ENCODE results near the gene ARSJ. TPM values are rescaled to one million over a fixed set of nuclear protein-coding genes. Genes with fewer than 3 reads are reported as not detected.
A peak's percentile ranks its signal among the peaks of the same experiment; 100 is the strongest.

ARSJ gene
- total and polyA plus RNA-seq, 8 donors = 5.3 to 23.6 (median 7.5) TPM

- Histone ChIP-seq H3K4me3 (no peak overlapping the region), H3K9me3 (no peaks in the 10 kb centered on the region), H3K36me3 (no peaks in the 10 kb centered on the region), H3K27me3 (no peaks in the 10 kb centered on the region), H3K27ac (no peak overlapping the region), H3K4me1 (no peaks in the 10 kb centered on the region)
- DNase-seq (peak in 1 of 4 donors; percentile 39), ATAC-seq (no peak)
- no peak for TF ChIP-seq CTCF (IDR thresholded peaks at IDR 0.05)
- intact Hi-C loops (cut with DNase I) = no loop called here
Measured at GRCh38 chr4:113998079-113998478, 18.6 kb upstream of the ARSJ start.

DNA sequence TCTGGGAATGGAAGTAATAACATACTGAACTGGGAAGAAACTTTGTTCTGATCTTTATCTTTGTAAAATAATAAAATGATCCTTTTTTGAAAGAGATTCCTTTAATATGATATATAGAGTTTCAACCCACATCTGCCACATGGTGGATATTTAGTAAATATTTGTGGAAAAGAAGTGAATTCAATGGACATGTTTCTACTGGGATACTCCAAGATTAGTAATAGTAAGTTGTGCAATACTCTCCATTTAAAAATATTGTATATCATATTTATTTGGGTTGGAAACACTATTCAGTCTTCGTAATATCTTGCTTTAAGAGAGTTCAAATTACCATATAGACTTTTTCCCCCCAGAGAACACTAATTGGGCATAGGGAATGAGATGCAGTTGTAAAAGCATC, 17.8 kb upstream of the ARSJ start:
- intact Hi-C loops (cut with DNase I) = no loop called here
- DNase-seq (no peak), ATAC-seq (no peak)
- no peaks in the 10 kb centered on the region for H3K4me1 ChIP-seq
- H3K36me3 ChIP-seq = no peaks in the 10 kb centered on the region
- H3K9me3 ChIP-seq = no peaks in the 10 kb centered on the region
- no peak for TF ChIP-seq CTCF (IDR thresholded peaks at IDR 0.05)
- no peaks in the 10 kb centered on the region for H3K27me3 ChIP-seq
- H3K27ac ChIP-seq = no peak overlapping the region
- H3K4me3 ChIP-seq = no peak overlapping the region

DNA sequence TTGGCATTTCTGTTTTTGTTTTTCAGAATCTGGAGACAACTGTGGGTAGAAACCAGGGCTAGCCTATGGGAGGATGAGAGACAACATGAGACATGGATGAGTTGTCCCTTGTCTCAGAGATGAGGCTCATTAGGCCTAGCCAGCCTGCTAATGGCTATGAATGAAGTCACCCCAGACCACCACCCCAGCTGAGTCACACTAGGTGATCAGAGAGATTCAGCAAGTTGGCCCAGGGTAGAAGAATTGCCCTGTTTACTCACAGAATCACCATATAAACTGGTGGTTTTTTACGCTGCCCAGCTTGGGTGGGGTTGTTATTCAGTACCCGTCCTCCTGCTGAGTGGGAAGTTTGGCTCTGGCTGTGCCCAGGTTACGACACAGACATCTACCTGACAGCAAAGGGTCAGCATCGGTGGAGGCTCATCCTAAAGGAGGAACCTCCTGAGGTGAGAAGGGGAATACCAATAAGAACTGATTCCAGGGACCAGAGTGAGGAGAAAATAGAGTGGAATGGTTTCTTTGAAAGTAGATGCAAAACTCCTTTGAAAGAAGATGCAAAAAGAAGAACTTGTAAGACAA, 17.2 kb upstream of the ARSJ start:
- Histone ChIP-seq H3K27me3 (no peaks in the 10 kb centered on the region), H3K9me3 (no peaks in the 10 kb centered on the region), H3K27ac (no peak overlapping the region), H3K4me3 (no peak overlapping the region), H3K4me1 (no peaks in the 10 kb centered on the region), H3K36me3 (no peaks in the 10 kb centered on the region)
- TF ChIP-seq CTCF (IDR thresholded peaks at IDR 0.05) = no peak
- intact Hi-C loops (cut with DNase I) = no loop called here
- ATAC-seq (no peak), DNase-seq (peak in 1 of 4 donors; percentile 12)

DNA sequence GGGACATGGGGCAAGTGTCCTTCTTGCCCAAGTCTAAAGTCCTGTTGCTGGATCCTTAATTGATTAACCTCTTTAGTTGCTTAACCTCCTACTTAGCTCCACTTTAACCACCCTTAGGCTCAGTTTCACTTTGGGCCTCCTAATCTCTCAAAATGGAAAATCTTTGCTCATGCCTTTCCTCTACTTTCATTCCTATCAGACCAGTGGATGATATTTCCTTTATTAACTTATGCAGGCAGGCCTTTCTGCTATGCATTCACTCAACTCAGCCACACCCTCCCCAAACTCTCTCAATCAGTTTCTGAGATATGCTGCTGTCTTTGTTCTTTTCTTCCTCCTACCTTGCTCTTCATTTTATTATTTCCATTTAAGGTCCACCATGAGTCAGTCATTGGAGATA, 14.4 kb upstream of the ARSJ start:
- no peak for TF ChIP-seq CTCF (IDR thresholded peaks at IDR 0.05)
- no peaks in the 10 kb centered on the region for H3K36me3 ChIP-seq
- no peak for DNase-seq
- no peak for ATAC-seq
- no peaks in the 10 kb centered on the region for H3K4me1 ChIP-seq
- no peaks in the 10 kb centered on the region for H3K9me3 ChIP-seq
- H3K27ac ChIP-seq = no peak overlapping the region
- no peaks in the 10 kb centered on the region for H3K27me3 ChIP-seq
- intact Hi-C loops (cut with DNase I) = no loop called here
- H3K4me3 ChIP-seq = no peak overlapping the region

DNA sequence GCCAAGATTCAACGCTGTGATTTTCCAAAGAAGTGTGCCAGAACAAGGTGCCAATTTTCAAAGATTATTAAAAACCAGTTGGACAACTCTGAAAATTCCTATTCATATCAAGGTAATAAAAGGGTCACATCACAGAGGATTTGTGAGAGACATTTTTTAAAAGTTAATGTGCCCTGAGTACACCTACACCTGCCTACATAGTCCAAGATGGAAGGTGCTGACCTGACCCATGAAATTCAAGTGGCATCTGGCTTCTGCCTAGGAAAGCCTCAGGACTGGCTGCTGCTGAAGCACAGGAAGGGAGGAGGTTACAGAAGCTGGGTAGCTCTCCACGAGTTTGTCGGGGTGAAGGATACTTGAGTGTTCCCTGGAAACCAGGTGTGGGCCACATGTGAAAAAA, 11.4 kb upstream of the ARSJ start:
- ATAC-seq = peak; percentile 78

More for the DNA sequence above, 11.4 kb upstream of the ARSJ start:
- no peaks in the 10 kb centered on the region for H3K36me3 ChIP-seq
- H3K4me1 ChIP-seq = no peaks in the 10 kb centered on the region
- H3K4me3 ChIP-seq = no peak overlapping the region
- no peaks in the 10 kb centered on the region for H3K27me3 ChIP-seq
- H3K27ac ChIP-seq = no peak overlapping the region
- TF ChIP-seq CTCF (IDR thresholded peaks at IDR 0.05) = no peak
- H3K9me3 ChIP-seq = no peaks in the 10 kb centered on the region
- peak in 1 of 4 donors; percentile 5 for DNase-seq
- intact Hi-C loops (cut with DNase I) = no loop called here

Data from left lung (tissue), 10 donors.